Activated B cell treated with CpG ODN at 0.5 μM for 24 hours (primary cell): ENCODE measurements around the gene TRIM65. TPM values are rescaled to one million over a fixed set of nuclear protein-coding genes. Genes with fewer than 3 reads are reported as not detected.
"Not testable (repeated sequence)": the region's sequence is repeated elsewhere in the genome, so short reads cannot be mapped to it uniquely, and the experiment has no call there.

Source experiments
- ATAC-seq: fragments of 200-7000 bp; cut with Tn5 transposase; one replicate; pipeline ENCODE4 v1.10.0; 2021; ENCODE audit warnings: low read depth, mild to moderate bottlenecking, moderate library complexity
- CTCF ChIA-PET: fragments of 350-600 bp; sonication (Branson Sonifier 250); formaldehyde crosslinking; loops from one replicate; lab custom pipeline; 2021; ENCODE audit warnings: antibody characterized with exemption; lab: Charles Lee
- POLR2A ChIA-PET: fragments of 350-600 bp; sonication (Branson Sonifier 250); formaldehyde crosslinking; loops from one replicate; lab custom pipeline; 2021; ENCODE audit warnings: antibody characterized with exemption; lab: Charles Lee
- DNase-seq: peaks from one replicate; pipeline ENCODE4 v3.0.0; 2022
- H3K27ac Mint-ChIP-seq: one replicate; pipeline ENCODE4 v1.8.0; 2020; ENCODE audit warnings: mixed read lengths
- H3K27me3 Mint-ChIP-seq: one replicate; pipeline ENCODE4 v1.8.0; 2021; ENCODE audit warnings: mixed read lengths
- H3K36me3 Mint-ChIP-seq: one replicate; pipeline ENCODE4 v1.8.0; 2021; ENCODE audit warnings: low read depth, mixed read lengths
- H3K4me1 Mint-ChIP-seq: one replicate; pipeline ENCODE4 v1.8.0; 2021; ENCODE audit warnings: mixed read lengths
- H3K4me3 Mint-ChIP-seq: one replicate; pipeline ENCODE4 v1.8.0; 2020; ENCODE audit warnings: mild to moderate bottlenecking, mixed read lengths
- H3K9me3 Mint-ChIP-seq: one replicate; pipeline ENCODE4 v1.8.0; 2020; ENCODE audit warnings: mixed read lengths
- CTCF ChIP-seq: fragments of 200-600 bp; IDR thresholded peaks from one replicate; pipeline ENCODE4 v1.8.0; 2022; ENCODE audit warnings: antibody characterized with exemption, mild to moderate bottlenecking
- intact Hi-C: fragments of 100-400 bp; cut with micrococcal nuclease; formaldehyde crosslinking; loops from one replicate; pipeline ENCODE4 v1.15.1; 2024
- total RNA-seq: library from RNA; stranded (reverse); gene quantifications from 2 replicates; pipeline ENCODE4 v1.2.3, GENCODE V29; 2022

Gene TRIM65
- total RNA-seq, 1 donor from 2014 or later, result 22.4 TPM

- no peak for TF ChIP-seq CTCF
- no peak overlapping the region for H3K27ac Mint-ChIP-seq
- H3K36me3 Mint-ChIP-seq, result peaks cover 19% of the 10 kb centered on the region
- H3K4me1 Mint-ChIP-seq, result peaks cover 48% of the 10 kb centered on the region
- DNase-seq, result no peak
- intact Hi-C loops, result loop anchor here (1.0 to 5.0 kb wide), 12 partner anchors 9 to 673 kb away; partner anchors contain the start of genes ACOX1, FBF1, MRPL38 and PRPSAP1
- ChIA-PET CTCF (interaction anchor here (0.9 to 4.4 kb wide), 11 partner anchors 9 to 222 kb away, joined by 3 to 34 read pairs (median 4); partner anchors contain the start of genes GALK1, MRPL38, SMIM5 and TRIM47), POLR2A (interaction anchor here (0.5 to 6.5 kb wide), 44 partner anchors 10 to 842 kb away, joined by 3 to 129 read pairs (median 6); partner anchors contain the start of genes ACOX1, GALK1, MRPL38 and MRPL58)
- no peaks in the 10 kb centered on the region for H3K9me3 Mint-ChIP-seq
- no peak overlapping the region for H3K4me3 Mint-ChIP-seq
- H3K27me3 Mint-ChIP-seq, result no peaks in the 10 kb centered on the region
- ATAC-seq, result peak; percentile 5
These were observed 41.9 kb downstream of the TRIM65 start for GRCh38 chr17:75854881-75855309.

- DNase-seq (no peak), ATAC-seq (no peak)
- Mint-ChIP-seq H3K9me3 (no peaks in the 10 kb centered on the region), H3K4me1 (peaks cover 44% of the 10 kb centered on the region), H3K27ac (no peak overlapping the region), H3K4me3 (no peak overlapping the region), H3K27me3 (no peaks in the 10 kb centered on the region), H3K36me3 (peaks cover 26% of the 10 kb centered on the region)
- intact Hi-C loops, result loop anchor here (2.0 kb wide), 2 partner anchors 87 to 125 kb away; partner anchors contain the start of genes ACOX1, FBF1 and TEN1
- ChIA-PET POLR2A (interaction anchor here (0.7 to 6.5 kb wide), 12 partner anchors 9 to 841 kb away, joined by 3 to 129 read pairs (median 22); partner anchors contain the start of genes ACOX1, MRPL38, MRPL58 and TEN1), CTCF (interaction anchor here (1.3 to 4.4 kb wide), 5 partner anchors 9 to 221 kb away, joined by 3 to 34 read pairs (median 9); partner anchors contain the start of genes SMIM5, TRIM47 and TRIM65)
- no peak for TF ChIP-seq CTCF
These were observed 42.5 kb downstream of the TRIM65 start for GRCh38 chr17:75854101-75854748.

- Mint-ChIP-seq H3K36me3 (peaks cover 33% of the 10 kb centered on the region), H3K4me1 (peaks cover 39% of the 10 kb centered on the region), H3K9me3 (no peaks in the 10 kb centered on the region), H3K27me3 (no peaks in the 10 kb centered on the region), H3K27ac (peak overlapping the region; percentile 20), H3K4me3 (no peak overlapping the region)
- TF ChIP-seq CTCF, result no peak
- intact Hi-C loops, result no loop called here
- ATAC-seq (no peak), DNase-seq (no peak)
- CTCF ChIA-PET, result interaction anchor here (2.1 to 4.4 kb wide), 2 partner anchors 8 to 24 kb away, joined by 11 to 34 read pairs; partner anchors contain the start of gene TRIM47
- POLR2A ChIA-PET, result interaction anchor here (0.7 to 3.7 kb wide), 6 partner anchors 8 to 76 kb away, joined by 3 to 101 read pairs (median 46); partner anchors contain the start of genes UNC13D and UNK
These were observed 43.3 kb downstream of the TRIM65 start for GRCh38 chr17:75853433-75853832.

GRCh38 chr17:75851693-75851991 lies 45.1 kb downstream of the TRIM65 start:
- CTCF ChIA-PET, H3K4me3 Mint-ChIP-seq, intact Hi-C loops, DNase-seq, ATAC-seq, H3K27ac Mint-ChIP-seq, POLR2A ChIA-PET, H3K27me3 Mint-ChIP-seq, H3K9me3 Mint-ChIP-seq: not testable (repeated sequence)
- H3K36me3 Mint-ChIP-seq, result peaks cover 51% of the 10 kb centered on the region
- H3K4me1 Mint-ChIP-seq, result peaks cover 31% of the 10 kb centered on the region

GRCh38 chr17:75850928-75851692 lies 45.6 kb downstream of the TRIM65 start:
- H3K4me1 Mint-ChIP-seq, result peaks cover 27% of the 10 kb centered on the region
- DNase-seq (no peak), ATAC-seq (no peak)
- TF ChIP-seq CTCF, result no peak
- H3K4me3 Mint-ChIP-seq, result no peak overlapping the region
- H3K27me3 Mint-ChIP-seq, result no peaks in the 10 kb centered on the region
- no peaks in the 10 kb centered on the region for H3K9me3 Mint-ChIP-seq
- ChIA-PET POLR2A (no interaction called here), CTCF (no interaction called here)
- H3K36me3 Mint-ChIP-seq, result peaks cover 55% of the 10 kb centered on the region
- intact Hi-C loops, result no loop called here
- no peak overlapping the region for H3K27ac Mint-ChIP-seq
